SIG-M5 treated with dmso at 0.1 percent for 504 hours (cell line): ENCODE measurements around the gene PIAS4.

Experiments used
- DNase-seq: peaks from one replicate; lab custom pipeline; 2025; ENCODE audit not compliant: unreplicated experiment; lab: John Stamatoyannopoulos, UW

The PIAS4 gene

DNA sequence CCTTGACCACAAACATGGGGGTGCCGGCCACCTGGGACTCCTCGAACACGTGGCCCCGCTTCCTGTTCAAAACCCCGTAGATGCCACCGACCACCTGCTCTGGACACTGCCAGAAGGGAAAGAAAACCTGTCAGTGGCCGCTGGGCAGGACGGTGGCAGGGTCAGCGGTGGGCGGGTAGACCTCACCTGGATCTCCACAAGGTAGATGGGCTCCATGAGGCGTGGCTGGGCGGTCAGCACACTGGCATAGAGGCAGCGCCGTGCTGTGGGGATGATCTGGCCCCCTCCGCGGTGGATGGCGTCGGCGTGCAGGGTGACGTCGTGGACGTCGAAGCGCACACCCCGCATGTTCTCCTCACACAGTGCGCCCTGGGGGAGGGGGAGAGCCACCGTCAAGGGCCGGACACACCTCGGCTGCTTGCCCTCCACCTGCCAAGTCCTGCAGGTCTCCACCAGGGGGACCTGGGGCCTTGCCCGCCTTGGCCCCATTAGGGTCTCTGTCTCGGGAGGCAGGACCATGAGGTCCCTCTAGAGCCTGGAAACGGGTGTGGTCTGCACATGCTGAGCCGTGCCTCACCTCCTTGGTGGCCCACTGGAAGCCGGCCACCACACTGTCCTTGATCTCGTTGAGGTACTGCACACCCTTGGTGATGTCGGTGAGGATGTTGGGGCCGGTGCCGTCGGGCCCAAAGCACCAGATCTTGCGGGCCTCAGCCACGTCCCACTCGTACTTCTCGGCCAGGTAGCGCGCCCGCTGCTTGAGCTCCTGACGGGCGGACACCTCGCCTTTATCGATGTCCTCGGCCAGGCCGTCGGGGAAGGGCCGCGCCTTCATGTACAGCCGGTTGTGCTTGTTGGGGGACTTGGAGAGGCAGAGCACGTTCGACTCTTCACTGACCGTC lies 30.0 kb upstream of the PIAS4 start:
- no peak for DNase-seq

- DNase-seq: no peak
Measured at GRCh38 chr19:3978145-3978544, 29.4 kb upstream of the PIAS4 start.

DNA sequence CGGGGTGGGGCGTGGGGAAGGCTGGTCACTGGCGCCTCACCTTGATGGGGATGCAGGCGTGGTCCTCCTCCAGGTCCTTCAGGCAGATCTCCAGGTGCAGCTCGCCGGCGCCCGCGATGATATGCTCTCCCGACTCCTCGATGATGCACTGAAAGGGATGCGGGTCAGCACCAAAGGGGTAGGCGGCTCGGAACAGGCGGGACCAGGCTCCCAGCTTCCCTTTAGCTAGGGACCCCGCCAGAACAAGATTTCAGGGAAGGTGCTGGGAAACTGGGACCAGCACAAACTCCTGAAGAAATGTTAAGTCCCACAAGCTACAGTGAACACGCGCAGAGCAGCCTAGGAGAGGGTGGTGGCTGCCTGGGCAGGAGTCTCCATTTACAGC lies 28.3 kb upstream of the PIAS4 start:
- DNase-seq: no peak

- DNase-seq: no peak
Measured at GRCh38 chr19:3979674-3980352, 27.7 kb upstream of the PIAS4 start.

- DNase-seq: no peak
Measured at GRCh38 chr19:3980353-3981251, 26.9 kb upstream of the PIAS4 start.

GRCh38 chr19:3981373-3981735 lies 26.2 kb upstream of the PIAS4 start:
- no peak for DNase-seq

GRCh38 chr19:3981736-3982681 lies 25.5 kb upstream of the PIAS4 start:
- no peak for DNase-seq

DNA sequence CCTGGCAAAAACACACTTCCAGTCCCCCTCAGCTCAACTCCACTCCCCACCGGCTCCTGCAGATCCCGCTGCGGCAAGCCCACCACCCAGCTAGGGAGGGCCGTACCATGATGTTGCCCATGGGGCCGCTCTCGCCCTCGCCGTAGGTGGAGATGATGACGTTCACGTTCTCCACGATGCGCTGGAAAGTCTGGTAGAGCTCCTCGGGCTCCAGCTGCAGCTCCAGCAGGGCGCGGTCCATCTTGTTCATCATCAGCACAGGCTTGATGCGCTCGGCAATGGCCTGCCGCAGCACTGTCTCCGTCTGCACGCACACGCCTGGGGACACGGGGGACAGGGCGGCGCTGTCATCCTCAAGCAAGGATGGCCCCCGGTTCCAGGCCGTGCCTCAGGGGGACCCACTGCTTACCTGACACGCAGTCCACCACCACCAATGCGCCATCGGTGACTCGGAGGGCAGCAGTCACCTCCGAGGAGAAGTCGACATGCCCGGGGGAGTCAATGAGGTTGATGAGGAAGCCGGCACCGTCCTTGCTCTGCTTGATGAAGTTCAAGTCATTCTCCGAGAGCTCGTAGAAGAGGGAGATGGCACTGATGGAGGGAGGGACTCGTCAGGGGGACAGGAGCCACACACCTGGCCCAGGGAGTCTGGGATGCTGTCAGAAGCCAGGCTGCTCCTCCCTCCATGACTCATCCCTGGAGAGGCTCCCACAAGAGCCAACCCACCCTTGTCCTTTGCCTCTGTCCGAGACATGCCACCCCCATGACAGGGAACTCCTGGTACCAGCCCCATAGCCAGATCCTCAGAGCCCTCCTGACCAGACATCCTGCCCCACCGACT lies 24.6 kb upstream of the PIAS4 start:
- no peak for DNase-seq

GRCh38 chr19:3983542-3983914 lies 24.0 kb upstream of the PIAS4 start:
- no peak for DNase-seq

- peak; percentile 53 for DNase-seq
Measured at GRCh38 chr19:3983936-3984583, 23.5 kb upstream of the PIAS4 start.

DNA sequence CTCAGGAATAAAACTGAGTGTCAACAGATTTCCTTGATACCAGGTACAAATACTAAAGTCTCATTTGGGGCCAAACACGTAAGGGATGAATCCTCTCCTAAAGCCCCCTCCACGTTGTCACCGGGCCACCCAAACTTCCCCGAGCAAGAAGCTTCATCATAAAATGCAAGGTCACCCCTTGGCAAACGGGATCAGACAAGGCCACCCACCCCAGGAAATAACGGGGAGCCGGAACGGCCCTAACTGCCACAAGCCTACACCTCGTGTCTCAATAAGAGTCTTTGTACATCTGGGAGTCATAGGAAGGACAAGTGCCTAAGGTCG lies 23.0 kb upstream of the PIAS4 start:
- DNase-seq: no peak

- DNase-seq: peak; percentile 70
Measured at GRCh38 chr19:3984908-3985642, 22.5 kb upstream of the PIAS4 start, which contains the start of gene EEF2. TSS of gene EEF2 (minus strand) at chr19:3985463. CDS start at chr19:3985380, 83 bp downstream.

- DNase-seq: no peak
Measured at GRCh38 chr19:3985643-3986259, 21.8 kb upstream of the PIAS4 start.

DNA sequence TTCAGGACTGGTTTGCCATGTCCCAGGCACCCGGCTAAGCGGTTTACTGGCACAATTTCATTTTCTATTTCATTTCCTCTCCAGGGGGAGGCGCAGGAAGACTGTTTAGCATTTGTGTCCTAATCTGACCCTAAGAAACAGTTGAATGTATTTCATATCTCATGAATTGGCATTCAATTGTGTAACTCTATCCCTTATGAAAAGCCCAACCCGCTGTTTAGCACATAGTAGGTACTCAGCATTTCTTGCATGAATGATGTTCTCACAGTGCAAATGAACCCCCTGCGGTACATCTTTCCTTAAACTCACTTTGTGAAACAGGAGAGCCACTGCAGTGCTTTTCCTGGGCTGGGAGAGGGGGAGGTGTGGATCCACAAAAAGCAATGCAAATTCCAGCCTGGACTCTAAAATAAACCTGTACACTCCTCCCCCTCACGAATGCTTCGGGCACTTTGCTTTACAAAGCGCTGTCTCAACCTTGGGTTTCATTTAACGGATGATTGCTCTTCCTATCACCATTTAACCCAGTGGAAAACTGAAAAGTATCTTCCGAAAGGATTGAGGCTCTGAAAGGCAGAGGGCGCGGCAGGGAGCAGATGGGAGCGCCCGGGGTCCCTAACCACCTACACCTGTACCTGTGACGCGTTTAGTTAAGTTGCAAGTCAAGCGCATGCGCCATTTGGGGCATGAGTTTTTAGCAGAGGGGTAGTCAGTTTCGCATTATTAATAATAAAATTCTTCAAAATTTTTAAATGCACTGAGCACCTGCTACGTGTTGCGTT lies 21.1 kb upstream of the PIAS4 start:
- peak; percentile 92 for DNase-seq

DNA sequence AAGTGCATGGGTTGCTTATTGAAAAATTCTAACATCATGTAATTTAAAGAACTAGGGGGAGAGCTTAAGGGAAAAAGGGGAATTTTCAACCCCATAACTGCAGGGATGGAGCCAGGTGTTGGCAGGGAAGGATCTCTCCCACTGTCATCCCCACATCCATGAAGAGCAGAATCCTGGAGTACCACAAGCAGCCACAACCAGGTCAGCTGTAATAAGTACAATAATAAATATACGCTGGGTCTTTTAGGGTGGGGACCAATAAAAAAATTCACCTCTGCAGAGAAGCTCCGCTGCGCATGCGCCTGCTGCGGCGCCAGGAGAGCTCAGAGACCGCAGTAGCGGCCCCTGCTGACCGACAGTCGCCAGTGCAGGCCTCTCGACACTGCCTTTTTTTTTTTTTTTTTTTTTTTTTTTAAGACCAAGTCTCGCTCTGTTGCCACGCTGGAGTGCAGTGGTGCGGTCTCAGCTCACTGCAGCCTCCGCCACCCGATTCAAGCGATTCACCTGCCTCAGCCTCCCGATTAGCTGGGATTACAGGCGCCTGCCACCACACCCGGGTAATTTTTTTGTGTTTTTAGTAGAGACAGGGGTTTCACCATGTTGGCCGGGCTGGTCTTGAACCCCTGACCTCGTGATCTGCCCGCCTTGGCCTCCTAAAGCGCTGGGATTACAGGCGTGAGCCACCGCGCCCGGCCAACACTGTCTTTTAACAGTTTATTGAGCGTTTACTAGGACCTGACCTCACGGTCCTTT lies 19.7 kb upstream of the PIAS4 start:
- peak; percentile 74 for DNase-seq

- DNase-seq: no peak
Measured at GRCh38 chr19:3990815-3991117, 16.8 kb upstream of the PIAS4 start.

DNA sequence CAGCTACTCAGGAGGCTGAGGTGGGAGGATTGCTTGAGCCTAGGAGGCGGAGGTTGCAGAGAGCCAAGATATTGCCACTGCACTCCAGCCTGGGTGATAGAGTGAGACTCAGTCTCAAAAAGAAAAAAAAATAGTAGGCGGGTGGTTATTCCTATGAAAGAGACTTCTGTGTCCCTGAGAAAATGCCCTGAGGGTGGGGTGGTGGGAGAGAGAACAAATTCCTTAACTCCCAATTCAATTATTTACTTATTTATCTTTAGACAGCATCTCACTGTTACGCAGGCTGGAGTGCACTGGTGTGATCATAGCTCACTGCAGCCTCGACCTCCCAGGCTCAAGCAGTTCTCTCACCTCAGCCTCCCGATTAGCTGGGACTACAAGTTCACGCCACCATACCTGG lies 11.9 kb upstream of the PIAS4 start:
- DNase-seq: no peak
